ENCODE measurements around the gene CCDC200. TPM values are rescaled to one million over a fixed set of nuclear protein-coding genes. Genes with fewer than 3 reads are reported as not detected.

Gene CCDC200
- total RNA-seq, 1 donor from 2014 or later, result not detected

GRCh38 chr17:43217614-43218087 is 10.8 kb downstream of the CCDC200 start:
- peaks cover 28% of the 10 kb centered on the region for H3K36me3 ChIP-seq
- TF ChIP-seq CTCF (IDR thresholded peaks at IDR 0.05; ENCODE audit: borderline replicate concordance), result no peak
- no peak overlapping the region for H3K4me3 ChIP-seq
- H3K27ac ChIP-seq (replicated peaks), result no peak overlapping the region
- H3K4me1 ChIP-seq, result peaks cover 1% of the 10 kb centered on the region
- intact Hi-C loops (cut with micrococcal nuclease), result no loop called here
- no peaks in the 10 kb centered on the region for H3K27me3 ChIP-seq (ENCODE audit: low read depth)
- DNase-seq, result no peak
- H3K9me3 ChIP-seq (replicated peaks), result no peaks in the 10 kb centered on the region

GRCh38 chr17:43216762-43217613 is 11.4 kb downstream of the CCDC200 start:
- Histone ChIP-seq H3K4me3 (no peak overlapping the region), H3K4me1 (peaks cover 8% of the 10 kb centered on the region), H3K27me3 (ENCODE audit: low read depth) (no peaks in the 10 kb centered on the region), H3K27ac (replicated peaks) (no peak overlapping the region), H3K36me3 (peaks cover 28% of the 10 kb centered on the region), H3K9me3 (replicated peaks) (no peaks in the 10 kb centered on the region)
- TF ChIP-seq CTCF (IDR thresholded peaks at IDR 0.05; ENCODE audit: borderline replicate concordance), result no peak
- intact Hi-C loops (cut with micrococcal nuclease), result no loop called here
- no peak for DNase-seq

GRCh38 chr17:43216369-43216761 is 12.1 kb downstream of the CCDC200 start:
- DNase-seq, result no peak
- intact Hi-C loops (cut with micrococcal nuclease), result no loop called here
- TF ChIP-seq CTCF (IDR thresholded peaks at IDR 0.05; ENCODE audit: borderline replicate concordance), result no peak
- H3K27ac ChIP-seq (replicated peaks), result no peak overlapping the region
- H3K4me3 ChIP-seq, result no peak overlapping the region
- H3K9me3 ChIP-seq (replicated peaks), result no peaks in the 10 kb centered on the region
- peaks cover 28% of the 10 kb centered on the region for H3K36me3 ChIP-seq
- peaks cover 13% of the 10 kb centered on the region for H3K4me1 ChIP-seq
- H3K27me3 ChIP-seq (ENCODE audit: low read depth), result no peaks in the 10 kb centered on the region

GRCh38 chr17:43215341-43215740 is 13.1 kb downstream of the CCDC200 start:
- H3K27ac ChIP-seq (replicated peaks), result no peak overlapping the region
- TF ChIP-seq CTCF (IDR thresholded peaks at IDR 0.05; ENCODE audit: borderline replicate concordance), result no peak
- H3K4me3 ChIP-seq, result no peak overlapping the region
- H3K9me3 ChIP-seq (replicated peaks), result no peaks in the 10 kb centered on the region
- intact Hi-C loops (cut with micrococcal nuclease), result no loop called here
- H3K36me3 ChIP-seq, result peaks cover 35% of the 10 kb centered on the region
- H3K27me3 ChIP-seq (ENCODE audit: low read depth), result no peaks in the 10 kb centered on the region
- DNase-seq, result no peak
- H3K4me1 ChIP-seq, result peaks cover 20% of the 10 kb centered on the region

GRCh38 chr17:43213545-43213944 is 14.9 kb downstream of the CCDC200 start:
- Histone ChIP-seq H3K27ac (replicated peaks) (no peak overlapping the region), H3K4me1 (peaks cover 20% of the 10 kb centered on the region), H3K9me3 (replicated peaks) (no peaks in the 10 kb centered on the region), H3K36me3 (peaks cover 53% of the 10 kb centered on the region), H3K27me3 (ENCODE audit: low read depth) (no peaks in the 10 kb centered on the region), H3K4me3 (no peak overlapping the region)
- TF ChIP-seq CTCF (IDR thresholded peaks at IDR 0.05; ENCODE audit: borderline replicate concordance), result no peak
- no peak for DNase-seq
- intact Hi-C loops (cut with micrococcal nuclease), result no loop called here

All from left ventricle myocardium inferior (tissue), 1 donor.